Erythroblast (primary cell): ENCODE data around the gene PPIP5K2.
"Not testable (repeated sequence)": the region's sequence is repeated elsewhere in the genome, so short reads cannot be mapped to it uniquely, and the experiment has no call there.

Experiments
- DNase-seq, 2 experiments: peaks; one replicate each; lab custom pipeline; 2025; lab: John Stamatoyannopoulos, UW
- GATA1 ChIP-seq: IDR thresholded peaks from 2 replicates; pipeline ENCODE4 v1.6.1; 2011; ENCODE audit warnings: low read depth, mild to moderate bottlenecking, control low read depth, low read length, moderate library complexity
- POLR2A ChIP-seq: IDR thresholded peaks from 2 replicates; pipeline ENCODE4 v1.6.1; 2011; ENCODE audit warnings: mild to moderate bottlenecking, low read length

Gene PPIP5K2

DNA sequence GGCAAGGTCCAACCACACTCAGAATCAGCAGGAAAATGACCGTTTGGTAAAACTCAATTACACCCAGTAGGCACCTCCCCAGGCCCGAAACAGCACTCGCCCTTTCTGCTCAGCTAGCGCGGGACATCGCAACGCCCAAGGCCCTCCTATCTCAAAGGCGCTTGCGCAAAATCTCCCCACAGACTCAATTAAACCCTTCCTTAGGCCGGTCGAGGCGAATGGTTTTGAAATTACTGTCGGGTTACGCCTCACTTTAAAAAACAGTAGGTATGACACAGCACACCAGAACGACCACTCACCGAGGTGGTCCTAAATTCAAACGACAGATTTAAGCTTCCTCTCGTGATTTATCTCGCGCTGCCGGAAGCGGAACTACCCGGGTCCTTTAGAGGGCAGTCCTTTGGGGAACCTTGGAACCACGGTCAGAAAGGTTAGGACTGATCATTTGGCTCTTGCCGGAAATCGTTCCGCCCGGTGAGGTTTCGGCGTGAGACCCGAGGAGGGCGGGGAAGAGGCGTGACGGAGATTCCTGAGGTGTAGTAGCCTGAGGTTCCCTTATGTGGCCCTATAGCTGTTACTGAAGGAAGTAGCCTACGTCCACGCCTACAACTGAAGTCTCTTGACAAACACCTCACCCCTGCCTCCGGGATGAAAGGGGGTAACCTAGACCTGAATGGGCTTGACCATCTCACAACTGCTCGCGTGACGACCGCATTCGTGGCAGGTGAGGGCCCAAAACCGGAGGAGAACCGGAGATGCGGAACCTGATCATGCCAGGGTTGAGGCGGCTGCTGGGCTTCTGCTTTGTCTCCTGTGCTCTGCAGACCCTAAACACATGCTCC is at the start of gene PPIP5K2, which contains the start of gene GIN1:
Gene PPIP5K2, plus strand, starts transcription at position 537 of the 842 bp plus-strand sequence. CDS start 9,289 bp downstream, outside the sequence.
Gene GIN1, minus strand, starts transcription at position 374 of the 842 bp plus-strand sequence. CDS start 11,431 bp downstream, outside the sequence.
- DNase-seq = peak; percentile 98 to 99
- TF ChIP-seq POLR2A (peak; percentile 97), GATA1 (no peak)

DNA sequence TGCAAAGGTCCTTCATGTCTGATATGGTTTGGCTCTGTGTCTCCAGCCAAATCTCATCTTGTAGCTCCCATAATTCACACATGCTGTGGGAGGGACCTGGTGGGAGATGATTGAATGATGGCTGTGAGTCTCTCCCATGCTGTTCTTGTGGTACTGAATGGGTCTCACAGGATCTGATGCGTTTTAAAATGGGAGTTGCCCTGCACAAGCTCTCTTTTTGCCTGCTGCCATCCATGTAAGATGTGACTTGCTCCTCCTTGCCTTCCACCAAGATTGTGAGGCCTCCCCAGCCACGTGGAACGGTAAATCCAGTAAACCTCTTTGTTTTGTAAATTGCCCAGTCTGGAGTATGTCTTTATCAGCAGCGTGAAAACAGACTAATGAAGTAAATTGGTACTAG is 46.6 kb upstream of the PPIP5K2 start:
- DNase-seq = not testable (repeated sequence)

DNA sequence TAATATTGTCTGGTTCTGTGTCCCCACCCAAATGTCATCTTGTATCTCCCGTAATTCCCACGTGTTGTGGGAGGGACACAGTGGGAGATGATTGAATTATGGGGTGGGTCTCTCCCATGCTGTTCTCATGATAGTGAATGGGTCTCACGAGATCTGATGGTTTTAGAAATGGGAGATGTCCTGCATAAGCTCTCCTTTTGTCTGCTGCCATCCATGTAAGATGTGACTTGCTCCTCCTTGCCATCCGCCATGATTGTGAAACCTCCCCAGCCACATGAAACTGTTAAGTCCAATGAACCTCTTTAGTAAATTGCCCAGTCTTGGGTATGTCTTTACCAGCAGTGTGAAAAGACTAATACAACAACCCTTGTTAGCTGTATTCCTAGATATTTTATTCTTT is 44.7 kb upstream of the PPIP5K2 start:
- TF ChIP-seq GATA1 = no peak
- TF ChIP-seq POLR2A = no peak
- no peak for DNase-seq

DNA sequence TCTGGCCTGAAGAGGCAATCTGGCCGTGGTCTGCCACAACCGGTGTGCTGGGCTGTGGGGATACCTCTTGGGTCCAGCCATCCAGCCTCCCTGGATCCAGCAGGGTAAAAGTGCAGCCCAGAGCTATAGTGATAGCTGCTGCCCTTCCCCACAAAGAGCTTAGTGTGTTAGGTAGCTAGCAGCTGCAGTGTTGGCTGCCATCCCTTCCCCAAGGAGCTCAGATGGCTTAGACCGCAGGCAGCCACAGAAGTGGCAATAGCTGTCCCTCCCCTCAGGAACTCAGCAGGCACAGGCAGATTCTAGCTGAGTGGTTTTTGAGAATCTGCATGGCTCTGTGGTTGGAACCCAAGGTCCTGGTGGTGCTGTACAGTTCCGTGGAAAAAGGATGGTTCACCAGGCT is 40.3 kb upstream of the PPIP5K2 start:
- no peak for DNase-seq
- TF ChIP-seq POLR2A = no peak
- no peak for TF ChIP-seq GATA1

DNA sequence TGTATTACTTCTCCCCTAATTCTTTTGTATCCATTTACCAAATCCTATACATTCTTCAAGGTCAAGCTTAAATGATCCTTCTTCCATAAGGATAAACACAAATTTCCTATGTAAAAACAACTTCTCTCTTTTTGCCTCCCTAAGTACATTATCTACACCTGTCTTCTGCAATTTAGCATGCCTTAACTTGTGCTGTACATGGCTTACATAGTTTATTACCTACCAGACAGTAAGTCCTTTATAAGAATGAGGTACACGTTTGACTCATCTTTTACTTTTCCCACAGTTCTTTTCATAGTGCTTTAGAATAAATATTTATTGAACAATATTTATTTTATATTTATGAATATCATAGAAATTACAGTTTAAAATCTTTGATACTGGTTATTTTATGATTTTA is 33.6 kb upstream of the PPIP5K2 start:
- TF ChIP-seq POLR2A = no peak
- TF ChIP-seq GATA1 = no peak
- DNase-seq = no peak

GRCh38 chr5:103089272-103089671 is 30.8 kb upstream of the PPIP5K2 start:
- DNase-seq = no peak

GRCh38 chr5:103090791-103091190 is 29.3 kb upstream of the PPIP5K2 start:
- no peak for DNase-seq
- TF ChIP-seq POLR2A = no peak
- no peak for TF ChIP-seq GATA1

More at GRCh38 chr5:103089272-103089671, 30.8 kb upstream of the PPIP5K2 start:
- TF ChIP-seq GATA1 = no peak
- TF ChIP-seq POLR2A = no peak

- TF ChIP-seq GATA1 (no peak), POLR2A (no peak)
- DNase-seq = no peak
Measured at GRCh38 chr5:103092676-103093075, 27.4 kb upstream of the PPIP5K2 start.

DNA sequence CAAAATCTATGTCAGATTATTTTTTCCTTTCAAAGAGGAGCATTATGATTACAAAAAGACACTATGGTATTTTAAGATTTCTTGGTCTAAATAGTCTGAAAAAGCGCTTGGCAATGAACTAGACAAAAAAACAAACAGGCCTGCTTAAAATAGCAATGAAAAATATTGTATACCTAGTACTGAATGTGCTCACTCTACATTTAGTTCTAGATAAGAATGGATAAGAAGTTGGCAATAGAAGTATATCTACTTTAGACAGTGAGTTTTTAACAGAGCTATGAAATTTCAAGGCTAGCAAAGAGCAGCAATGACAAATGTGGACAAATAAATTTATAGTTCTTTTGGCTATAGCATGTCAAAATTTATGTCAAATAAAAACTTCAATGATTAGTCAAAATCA is 26.4 kb upstream of the PPIP5K2 start:
- TF ChIP-seq POLR2A (no peak), GATA1 (no peak)
- DNase-seq = no peak

DNA sequence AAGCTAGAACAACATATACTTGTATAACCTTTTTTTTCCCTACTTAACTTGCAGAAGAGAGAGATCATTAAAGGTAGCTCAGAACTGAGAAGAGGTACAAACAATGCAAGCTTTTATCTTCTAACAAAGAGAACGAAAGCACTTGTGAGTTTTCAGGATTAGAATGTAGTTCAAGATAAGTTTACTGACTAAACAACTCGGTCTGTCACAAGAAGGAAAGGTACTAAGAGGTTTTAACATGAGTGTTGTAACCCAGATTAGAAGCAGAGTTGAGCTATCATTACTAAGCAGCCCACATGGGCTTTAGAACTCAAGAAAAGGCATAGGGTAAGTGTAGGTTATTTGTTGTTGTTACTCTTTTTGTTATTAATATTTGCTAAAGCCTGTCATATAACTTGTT is 25.4 kb upstream of the PPIP5K2 start:
- peak; percentile 38 to 76 for DNase-seq
- TF ChIP-seq GATA1 (no peak), POLR2A (no peak)

DNA sequence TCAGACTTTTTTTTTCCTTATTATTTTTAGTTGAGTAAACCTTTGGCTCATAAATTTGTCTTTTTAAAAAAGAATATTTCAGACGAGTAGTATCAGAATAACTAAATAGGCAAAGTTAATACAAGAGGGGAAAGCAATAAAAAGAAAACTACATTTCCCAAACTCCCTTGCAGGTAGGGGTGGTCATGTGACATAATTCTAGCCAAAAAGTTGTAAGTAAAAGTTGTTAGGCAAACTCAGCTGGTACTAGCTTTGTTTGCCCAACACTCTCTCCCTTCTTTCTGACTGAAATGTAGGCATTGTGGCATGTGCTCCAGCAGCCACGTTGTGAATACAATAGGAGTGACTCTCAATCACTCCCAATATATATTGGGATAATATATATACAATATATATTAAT is 21.1 kb upstream of the PPIP5K2 start:
- no peak for DNase-seq

DNA sequence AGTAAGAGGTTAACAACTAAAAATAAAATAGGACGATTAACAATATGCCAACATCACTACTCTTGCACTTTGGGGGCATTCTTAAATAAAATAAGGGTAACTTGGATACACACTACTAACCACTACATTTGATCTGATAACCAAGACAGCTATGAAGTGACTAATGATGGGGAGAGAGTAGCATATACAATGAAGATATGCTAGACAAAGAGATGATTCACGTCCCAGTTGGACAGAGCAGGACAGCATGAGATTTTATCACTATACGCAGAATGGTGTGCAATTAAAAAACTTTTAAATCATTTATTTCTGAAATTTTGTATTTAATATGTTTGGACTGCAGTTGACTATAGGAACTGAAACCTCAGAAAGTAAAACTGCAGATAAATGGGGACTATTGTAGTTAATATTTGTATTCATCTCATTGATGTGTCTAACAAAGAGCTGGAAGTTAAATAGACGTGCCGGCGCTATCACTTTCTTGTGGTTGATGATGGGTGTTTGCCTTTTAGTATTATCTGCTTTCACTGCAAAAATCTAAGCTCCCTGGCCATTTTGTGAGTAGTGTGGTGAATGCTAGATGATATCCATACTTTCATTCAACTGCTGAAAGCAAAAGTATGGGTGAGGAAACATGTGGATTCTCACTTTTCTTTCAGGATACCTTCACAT is 18.9 kb upstream of the PPIP5K2 start:
- peak; percentile 35 to 63 for DNase-seq
- TF ChIP-seq POLR2A = no peak
- no peak for TF ChIP-seq GATA1

More for the DNA sequence above, 21.1 kb upstream of the PPIP5K2 start:
- TF ChIP-seq GATA1 (no peak), POLR2A (no peak)

DNA sequence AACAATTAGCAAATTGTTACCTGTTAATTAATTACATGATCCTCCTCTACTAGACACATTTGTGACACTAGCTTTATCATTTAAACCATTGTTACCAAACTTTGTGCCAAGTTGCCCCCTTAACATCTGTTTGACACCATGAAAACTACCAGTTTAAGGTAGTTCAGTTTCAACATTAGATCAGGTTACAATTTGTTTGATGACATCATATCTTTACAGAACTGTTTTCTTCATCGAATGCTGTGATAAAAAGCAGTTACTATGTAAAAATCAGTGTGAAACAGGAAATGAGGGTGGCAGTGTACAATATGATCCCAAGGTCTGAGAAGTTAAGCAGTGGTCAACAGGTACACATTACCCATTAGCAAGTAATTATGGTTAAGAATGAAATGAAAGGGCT is 17.9 kb upstream of the PPIP5K2 start:
- TF ChIP-seq POLR2A (no peak), GATA1 (no peak)
- DNase-seq = no peak

DNA sequence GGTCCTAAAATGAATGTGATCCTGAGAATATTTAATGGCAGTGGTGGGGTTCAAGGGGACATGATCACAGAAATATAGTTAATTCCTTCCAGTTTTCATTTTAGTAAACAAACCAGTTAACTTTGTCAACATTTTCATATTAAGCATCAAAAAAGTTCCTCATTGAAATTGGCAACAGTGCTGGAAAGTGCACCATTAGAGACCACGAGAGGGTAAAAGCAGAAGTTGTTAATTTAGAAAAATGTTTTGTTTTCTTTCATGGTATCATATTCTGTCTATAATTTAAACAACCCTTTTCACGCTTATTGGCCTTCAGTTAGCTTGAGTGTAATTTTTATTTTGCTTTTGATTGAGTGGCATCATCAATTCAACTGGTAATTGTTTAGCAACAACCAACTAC is 12.0 kb upstream of the PPIP5K2 start:
- DNase-seq = no peak
- TF ChIP-seq GATA1 (no peak), POLR2A (no peak)
